Activated CD8-positive, alpha-beta memory T cell treated with anti-CD3 and anti-CD28 coated beads, Interleukin-2, amount 50 U/mL, for 4 hours (primary cell): Measurements from ENCODE around the gene ZNF70.

Experiments used
- DNase-seq: peaks from one replicate; pipeline ENCODE4 v3.0.0-alpha.2; 2020

ZNF70 gene

DNA sequence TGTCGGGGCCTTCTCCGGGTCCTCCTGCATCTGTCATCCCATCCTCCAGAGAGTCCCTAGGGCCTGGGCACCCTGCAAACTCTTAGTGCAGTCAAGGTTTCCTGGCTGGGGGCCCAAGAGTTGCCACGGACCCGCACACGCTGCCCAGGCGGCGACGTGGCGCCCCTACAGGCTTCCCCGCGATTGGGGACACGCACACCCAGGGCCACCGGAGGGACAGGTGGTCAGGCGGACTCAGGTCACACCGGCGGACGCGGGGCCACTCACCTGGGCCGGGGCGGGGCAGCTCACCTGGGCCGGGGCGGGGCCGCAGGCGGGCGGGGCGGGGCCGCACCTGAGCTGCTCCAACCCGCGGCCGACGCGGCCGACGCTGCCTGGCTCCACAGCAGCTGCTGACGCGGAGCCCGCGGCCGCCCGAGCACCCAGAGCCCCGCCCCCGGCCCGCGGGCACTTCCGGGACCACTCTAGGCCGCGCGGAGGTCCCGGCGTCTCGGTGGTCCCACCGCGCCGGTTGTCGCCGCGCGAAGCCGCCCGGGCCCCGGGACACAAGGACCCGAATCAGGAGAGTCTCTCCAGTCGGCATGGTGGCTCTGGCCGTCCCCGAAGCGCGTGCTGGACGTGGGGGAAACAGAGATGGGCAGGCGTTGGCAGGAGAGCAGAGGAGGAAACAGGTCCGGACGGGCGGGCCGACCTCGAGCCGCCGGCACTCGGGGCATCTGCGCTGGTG lies at the start of gene ZNF70:
Gene ZNF70, minus strand, starts transcription at position 399 of the 727 bp plus-strand sequence. CDS start 5,972 bp downstream, outside the sequence.
- DNase-seq: peak; percentile 88

DNA sequence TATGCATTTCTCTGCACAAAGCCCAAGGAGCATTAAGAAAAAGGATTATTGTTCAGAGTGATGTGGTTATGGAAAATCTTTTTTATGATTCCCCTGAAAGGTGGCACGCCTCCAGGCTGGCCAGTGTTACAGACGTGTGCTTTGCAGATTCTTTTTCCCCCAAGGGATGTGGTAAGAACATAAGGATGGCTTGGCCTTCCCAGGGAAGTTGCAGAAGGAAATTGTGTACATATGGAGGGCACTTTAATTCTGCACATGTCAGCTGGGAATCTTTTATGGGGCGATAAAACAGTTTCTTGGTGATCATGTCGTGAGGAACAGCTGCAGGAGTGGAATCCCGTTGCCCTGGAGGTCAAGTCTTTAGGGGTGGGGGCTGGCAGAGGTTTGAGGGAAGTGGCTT lies 45.5 kb upstream of the ZNF70 start:
- DNase-seq: no peak

DNA sequence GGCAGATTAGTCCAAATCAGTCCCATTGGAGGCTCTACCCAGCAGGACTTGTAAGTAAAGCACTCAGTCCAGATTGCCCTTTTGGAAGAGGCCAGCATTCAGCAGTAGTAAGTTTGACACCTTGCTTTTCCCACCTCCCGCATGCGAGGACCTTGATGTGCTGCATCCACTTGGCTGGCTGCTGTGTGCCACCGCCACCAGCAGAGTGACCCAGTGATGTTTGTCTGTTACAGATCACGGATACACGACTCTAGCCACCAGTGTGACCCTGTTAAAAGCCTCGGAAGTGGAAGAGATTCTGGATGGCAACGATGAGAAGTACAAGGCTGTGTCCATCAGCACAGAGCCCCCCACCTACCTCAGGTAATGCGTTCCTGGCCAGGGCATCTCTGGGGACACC lies 42.4 kb upstream of the ZNF70 start:
- DNase-seq: no peak

DNA sequence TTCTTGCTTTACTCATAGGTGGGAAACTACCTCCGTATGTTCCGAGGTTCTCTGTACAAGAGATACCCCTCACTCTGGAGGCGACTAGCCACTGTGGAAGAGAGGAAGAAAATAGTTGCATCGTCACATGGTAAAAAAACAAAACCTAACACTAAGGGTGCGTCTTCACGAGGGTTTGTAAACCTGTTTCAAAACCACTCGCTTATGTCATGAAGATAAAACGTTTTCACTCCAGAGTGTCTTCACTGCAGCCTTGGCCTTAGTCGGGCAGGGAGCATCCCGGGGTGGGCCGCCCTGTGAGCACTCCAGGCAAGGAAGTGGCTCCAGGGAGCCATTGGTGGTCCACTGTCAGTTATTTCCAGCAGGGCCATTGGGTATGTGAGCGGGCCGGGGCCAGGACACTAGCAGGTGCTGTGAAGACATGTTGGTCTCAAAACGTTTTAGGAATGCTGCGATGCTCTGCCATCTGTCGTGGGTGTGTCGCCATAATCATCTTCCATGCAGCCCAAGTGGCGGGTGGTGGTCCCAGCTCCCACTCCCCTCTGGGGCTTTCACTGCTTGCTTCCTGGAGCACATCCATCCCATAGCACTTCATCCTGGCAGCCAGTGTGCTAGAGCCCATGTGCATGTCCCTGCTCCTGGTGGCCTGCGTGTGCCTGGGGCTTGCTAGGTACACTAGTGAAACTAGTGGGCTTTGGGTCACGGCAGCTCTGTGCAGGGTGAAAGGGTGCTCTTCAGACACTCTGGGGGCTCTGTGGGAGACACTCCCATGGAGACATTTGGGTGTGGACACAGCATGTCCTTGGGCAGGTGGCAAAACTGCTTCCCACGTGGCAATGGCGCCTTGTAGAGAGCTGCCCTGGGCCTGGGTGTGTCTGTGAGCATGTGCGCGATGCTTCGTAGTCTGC lies 41.1 kb upstream of the ZNF70 start:
- no peak for DNase-seq

DNA sequence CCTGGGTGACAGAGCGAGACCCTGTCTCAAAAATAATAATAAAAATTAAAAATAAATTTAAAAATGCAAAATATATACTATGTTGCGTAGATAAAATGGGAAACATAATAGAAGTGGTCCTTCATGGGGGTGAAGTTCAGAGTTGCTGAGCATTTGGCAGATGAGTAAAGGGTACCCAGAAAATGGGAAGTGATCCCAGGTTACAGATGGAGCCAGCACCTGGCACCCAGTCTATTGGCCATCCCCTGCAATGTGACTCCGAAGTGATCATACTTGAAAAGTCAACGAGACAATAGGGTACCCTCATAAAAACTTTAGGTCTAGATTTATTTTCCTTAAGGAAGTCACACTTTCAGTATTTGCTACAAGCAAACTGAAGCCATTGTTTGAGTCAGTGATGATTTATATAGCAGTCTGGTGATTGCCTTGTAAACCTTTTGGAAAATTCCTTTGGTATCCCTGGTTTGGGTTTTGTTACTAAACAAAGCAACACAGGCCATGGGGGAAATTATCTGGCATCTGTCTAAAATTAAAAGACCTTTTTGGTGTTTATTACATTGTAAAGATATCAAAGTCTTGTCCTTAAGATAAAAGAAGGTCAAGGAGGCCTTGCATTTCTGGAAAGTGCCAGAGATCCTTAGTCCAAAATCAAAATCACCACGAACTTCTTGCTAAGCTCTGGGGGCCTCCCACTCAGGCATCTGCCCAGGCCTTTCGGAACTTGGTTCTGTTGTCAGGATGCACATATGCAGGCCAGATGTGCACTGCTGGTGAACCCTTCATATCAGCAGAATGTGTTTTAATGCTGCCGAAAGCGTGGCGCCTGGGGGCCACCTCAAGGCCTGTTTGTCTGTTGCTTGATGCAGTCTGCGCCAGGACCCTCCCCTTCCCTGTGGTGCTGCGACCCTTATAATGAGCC lies 40.2 kb upstream of the ZNF70 start:
- no peak for DNase-seq

DNA sequence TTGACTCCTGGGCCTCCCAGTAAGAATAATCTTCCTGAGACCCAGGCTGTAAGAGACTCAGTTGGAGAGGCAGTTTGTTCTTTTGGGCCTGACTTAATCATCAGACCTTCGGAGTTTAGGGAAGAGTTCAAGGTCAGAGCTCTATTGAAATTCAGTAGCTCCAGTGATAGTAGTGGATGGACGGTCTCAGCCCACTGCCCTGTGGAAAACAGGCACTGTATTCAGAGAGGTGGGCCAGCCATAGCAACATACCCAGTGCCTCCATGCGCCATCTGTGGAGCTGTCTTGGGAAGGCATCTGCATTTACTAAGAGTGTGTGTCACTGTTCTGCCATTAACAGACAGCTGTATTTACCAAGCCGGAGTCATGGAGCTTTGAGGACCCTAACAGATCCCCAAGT lies 38.7 kb upstream of the ZNF70 start:
- DNase-seq: no peak

DNA sequence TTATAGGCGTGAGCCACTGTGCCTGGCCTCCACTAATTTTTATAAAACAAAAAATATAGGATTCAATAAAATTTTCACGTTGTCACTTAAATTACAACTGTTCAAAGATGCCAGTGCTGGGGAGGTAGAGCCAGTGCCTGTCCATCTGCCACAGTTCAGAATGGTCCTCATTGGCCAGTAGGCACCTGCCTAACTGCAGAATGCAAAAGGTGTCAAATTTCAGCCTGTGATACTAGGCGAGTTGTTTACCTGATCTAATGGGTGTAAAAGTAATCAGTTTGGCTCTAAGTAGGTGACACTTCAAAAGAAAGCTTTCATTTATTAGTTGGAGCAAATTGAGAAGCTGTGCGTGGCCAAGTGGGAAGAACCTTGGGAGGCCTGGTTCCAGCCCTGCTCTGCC lies 38.2 kb upstream of the ZNF70 start:
- no peak for DNase-seq

DNA sequence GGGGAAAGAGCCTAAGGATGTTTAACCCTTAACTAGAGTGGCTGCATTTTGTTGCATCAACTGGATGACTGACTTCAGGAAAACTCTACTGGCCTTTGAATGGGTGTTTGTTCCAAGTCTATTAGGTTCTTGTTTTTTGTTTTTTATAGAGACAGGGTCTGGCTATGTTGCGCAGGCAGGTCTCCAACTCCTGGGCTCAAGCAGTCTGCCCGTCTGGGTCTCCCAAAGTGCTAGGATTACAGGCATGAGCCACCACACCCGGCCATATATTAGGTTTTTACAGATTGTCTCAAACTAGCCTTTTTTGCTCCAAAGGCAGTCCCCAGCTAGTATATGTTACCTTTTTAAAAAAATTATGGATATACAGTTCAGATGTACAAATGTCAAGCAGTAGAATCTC lies 37.0 kb upstream of the ZNF70 start:
- DNase-seq: no peak

DNA sequence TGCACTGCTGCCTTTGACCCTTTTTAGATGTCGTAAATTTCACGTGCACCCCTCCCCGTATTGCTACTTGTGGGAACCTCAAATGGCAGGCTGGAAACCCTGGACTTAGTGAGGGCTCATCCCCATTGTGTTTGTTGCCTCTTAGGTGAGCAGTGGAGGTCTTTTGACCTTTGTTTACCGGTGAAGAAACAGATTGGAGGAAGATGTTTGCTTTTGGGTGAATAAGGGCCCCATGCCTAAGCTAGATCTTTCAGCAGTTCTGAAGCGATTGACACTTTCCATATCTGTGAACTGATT lies 36.6 kb upstream of the ZNF70 start:
- no peak for DNase-seq

DNA sequence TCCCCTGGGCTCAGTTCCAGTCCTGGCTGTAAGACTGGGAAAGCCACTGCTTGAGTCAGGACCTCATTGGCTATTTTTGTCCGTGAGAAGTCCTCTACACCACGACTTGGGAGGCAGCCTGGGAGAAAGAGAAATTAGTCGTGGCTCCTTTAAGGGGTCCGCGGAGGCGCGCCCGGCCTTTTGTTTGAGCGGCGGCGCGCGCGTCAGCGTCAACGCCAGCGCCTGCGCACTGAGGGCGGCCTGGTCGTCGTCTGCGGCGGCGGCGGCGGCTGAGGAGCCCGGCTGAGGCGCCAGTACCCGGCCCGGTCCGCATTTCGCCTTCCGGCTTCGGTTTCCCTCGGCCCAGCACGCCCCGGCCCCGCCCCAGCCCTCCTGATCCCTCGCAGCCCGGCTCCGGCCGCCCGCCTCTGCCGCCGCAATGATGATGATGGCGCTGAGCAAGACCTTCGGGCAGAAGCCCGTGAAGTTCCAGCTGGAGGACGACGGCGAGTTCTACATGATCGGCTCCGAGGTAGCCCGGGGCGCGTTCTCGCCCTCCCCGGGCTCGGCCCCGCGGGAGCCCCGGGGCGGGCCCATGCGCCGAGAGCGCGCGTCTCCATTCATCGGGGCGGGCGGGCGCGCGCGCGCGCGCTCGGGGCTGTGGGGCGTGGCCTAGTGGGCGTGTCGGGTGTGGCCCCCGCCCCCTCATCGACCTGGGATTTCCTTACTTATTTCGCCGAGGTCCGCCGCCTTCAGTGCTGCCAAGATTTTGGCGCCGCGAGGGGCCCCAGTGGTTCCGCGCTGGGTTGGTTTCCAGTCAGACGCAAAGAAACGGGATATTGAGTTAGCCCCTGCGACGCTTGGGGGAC lies 36.1 kb upstream of the ZNF70 start, which contains the start of gene SMARCB1:
Gene SMARCB1, plus strand, starts transcription at position 215 of the 848 bp plus-strand sequence. Its CDS starts 204 bp downstream, at position 419.
- peak; percentile 89 for DNase-seq

DNA sequence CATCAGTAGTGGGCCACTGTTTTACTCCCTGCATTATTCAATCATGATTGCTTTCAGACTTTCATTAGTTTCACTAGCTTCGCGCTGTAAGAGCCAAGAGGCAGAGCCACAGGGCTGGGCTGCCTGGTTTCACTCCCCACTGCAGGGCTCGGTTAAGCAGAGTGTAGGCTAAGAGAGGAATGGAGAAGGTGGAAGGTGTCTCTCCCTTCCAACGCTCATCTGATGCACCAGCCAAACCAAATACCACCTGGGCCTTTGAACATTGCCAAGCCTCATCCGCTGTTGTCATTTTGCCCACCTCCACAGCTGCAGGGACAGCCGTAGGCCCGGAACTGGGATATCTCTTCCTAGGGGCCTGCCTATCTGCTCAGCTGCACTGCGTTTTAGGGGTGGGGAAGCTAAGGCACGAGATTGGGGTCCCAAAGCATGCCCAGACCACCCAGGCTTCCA lies 35.4 kb upstream of the ZNF70 start:
- DNase-seq: no peak

DNA sequence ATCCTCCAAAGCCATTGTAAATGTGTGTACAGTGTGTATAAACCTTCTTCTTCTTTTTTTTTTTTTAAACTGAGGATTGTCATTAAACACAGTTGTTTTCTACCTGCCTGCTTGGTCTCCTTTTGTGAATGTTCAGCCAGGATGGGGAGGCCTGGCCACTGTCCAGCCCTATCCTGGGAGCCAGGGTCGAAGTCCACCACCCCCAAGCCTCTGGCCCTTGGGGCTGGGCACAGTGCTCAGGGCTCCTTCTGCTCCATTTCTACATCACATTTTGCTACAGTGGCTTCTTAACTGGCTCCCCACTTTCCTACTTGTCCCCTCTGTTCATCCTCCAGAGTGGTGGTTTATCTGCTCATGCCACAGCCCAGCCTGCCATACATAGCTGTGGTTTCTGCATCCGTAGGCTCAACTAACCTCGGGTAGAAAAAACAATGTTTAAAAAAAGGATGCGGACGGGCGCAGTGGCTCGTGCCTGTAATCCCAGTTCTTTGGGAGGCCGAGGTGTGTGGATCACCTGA lies 33.4 kb upstream of the ZNF70 start:
- no peak for DNase-seq

DNA sequence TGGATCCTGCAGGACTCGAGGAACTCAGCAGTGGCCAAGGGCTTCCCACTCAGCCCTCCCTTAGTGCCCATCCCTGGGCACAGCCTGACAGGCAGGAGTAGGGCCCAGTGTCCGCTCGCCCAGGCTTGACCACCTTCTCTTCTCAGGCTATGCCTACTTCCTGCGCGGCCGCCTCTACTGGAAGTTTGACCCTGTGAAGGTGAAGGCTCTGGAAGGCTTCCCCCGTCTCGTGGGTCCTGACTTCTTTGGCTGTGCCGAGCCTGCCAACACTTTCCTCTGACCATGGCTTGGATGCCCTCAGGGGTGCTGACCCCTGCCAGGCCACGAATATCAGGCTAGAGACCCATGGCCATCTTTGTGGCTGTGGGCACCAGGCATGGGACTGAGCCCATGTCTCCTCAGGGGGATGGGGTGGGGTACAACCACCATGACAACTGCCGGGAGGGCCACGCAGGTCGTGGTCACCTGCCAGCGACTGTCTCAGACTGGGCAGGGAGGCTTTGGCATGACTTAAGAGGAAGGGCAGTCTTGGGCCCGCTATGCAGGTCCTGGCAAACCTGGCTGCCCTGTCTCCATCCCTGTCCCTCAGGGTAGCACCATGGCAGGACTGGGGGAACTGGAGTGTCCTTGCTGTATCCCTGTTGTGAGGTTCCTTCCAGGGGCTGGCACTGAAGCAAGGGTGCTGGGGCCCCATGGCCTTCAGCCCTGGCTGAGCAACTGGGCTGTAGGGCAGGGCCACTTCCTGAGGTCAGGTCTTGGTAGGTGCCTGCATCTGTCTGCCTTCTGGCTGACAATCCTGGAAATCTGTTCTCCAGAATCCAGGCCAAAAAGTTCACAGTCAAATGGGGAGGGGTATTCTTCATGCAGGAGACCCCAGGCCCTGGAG lies 32.6 kb upstream of the ZNF70 start:
- DNase-seq: no peak

DNA sequence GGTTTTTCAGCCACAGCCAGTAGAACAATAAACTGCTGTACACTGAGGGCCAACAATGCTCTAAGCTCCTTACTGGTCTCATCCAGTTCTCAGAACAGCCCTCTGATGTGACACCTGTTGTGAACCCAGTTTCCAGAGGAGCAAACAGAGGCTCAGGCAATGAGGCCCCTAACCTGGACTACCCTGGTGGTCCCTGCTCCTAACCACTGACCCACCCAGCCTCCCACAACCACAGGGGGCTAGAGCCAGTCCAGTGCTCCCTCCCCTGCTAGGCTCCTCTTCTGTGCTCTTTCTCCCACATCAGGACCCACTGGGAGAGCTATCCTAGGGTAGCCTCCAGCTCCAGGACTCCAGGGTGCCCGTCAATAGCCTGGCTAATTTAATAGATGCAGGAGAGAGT lies 31.8 kb upstream of the ZNF70 start:
- DNase-seq: no peak

DNA sequence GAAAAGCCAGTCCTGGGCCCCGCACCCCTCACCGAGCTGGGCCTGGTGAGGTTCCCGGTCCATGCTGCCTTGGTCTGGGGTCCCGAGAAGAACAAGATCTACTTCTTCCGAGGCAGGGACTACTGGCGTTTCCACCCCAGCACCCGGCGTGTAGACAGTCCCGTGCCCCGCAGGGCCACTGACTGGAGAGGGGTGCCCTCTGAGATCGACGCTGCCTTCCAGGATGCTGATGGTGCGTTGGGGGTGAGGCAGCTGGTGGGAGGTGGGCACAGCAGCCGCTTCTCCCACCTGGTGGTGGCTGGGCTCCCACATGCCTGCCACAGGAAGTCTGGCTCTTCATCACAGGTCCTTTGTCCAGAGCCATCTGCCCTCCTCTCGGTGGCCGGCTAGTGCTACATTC lies 31.3 kb upstream of the ZNF70 start:
- no peak for DNase-seq

DNA sequence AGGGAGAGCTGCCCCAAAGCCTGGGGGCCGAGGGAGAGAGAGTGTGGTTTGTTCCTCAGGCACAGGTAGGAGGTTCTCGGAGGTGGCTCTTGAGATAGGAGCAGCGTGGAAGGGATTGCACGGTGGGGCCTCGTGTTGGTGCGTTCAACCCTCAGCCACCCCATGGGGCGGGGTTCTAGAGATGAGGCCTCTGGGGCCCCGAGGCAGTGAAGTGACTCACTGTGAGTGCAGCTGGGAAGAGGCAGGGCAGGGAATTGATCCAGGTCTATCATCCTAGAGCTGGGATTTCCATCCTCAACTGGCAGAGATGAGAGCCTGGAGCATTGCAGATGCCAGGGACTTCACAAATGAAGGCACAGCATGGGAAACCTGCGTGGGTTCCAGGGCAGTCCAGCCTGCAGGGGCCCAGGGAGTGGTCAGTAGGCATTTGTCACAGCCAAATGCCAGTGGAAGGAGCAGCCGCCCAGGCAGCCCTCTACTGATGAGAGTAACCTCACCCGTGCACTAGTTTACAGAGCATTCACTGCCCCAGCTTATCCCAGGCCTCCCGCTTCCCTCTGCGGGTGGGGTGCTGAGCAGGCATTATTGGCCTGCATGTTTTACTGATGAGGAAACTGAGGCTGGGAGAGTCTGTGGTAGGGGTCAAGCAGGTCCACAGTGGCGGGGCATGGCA lies 30.7 kb upstream of the ZNF70 start:
- DNase-seq: no peak

DNA sequence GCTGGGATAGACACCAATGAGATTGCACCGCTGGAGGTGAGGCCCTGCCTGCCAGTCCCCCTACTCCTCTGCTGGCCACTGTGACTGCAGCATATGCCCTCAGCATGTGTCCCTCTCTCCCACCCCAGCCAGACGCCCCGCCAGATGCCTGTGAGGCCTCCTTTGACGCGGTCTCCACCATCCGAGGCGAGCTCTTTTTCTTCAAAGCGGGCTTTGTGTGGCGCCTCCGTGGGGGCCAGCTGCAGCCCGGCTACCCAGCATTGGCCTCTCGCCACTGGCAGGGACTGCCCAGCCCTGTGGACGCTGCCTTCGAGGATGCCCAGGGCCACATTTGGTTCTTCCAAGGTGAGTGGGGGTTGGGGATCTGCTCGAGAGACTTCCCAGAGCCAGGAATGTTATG lies 30.2 kb upstream of the ZNF70 start:
- no peak for DNase-seq

DNA sequence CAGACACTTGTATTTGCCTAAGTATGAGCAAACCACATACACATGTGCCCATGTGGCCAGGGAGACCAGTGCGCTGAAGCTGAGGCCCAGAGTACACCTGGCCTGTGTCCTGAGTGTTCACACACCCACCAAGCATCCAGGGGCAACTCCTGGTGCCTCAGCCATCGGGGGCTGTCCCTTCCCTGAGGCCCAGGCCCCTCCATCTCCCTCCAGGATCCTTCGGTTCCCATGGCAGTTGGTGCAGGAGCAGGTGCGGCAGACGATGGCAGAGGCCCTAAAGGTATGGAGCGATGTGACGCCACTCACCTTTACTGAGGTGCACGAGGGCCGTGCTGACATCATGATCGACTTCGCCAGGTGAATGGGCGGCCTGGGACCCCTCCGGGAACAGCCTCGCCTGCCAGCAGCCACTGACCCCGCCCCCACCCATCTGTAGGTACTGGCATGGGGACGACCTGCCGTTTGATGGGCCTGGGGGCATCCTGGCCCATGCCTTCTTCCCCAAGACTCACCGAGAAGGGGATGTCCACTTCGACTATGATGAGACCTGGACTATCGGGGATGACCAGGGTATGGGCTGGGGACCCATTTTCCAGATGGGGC lies 29.3 kb upstream of the ZNF70 start:
- DNase-seq: no peak

DNA sequence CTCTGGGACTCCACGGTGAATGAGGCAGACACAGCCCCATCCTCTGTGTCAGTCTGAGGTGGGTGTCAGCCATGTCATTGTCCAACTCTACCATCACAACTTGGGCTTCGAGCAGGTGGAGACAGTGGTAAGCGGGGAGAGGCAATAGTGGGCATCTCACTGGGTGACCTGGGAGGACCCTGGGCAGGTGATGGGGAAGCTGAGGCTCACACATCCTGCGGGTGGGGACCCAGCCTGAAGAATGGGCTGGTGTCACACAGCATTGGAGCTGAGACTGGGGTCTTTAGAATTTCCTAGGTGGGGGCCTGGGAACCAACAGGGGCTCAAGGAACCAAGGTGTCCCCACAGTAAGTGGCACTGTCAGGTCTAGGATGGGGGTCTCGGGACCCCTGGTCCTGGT lies 28.8 kb upstream of the ZNF70 start:
- DNase-seq: no peak

DNA sequence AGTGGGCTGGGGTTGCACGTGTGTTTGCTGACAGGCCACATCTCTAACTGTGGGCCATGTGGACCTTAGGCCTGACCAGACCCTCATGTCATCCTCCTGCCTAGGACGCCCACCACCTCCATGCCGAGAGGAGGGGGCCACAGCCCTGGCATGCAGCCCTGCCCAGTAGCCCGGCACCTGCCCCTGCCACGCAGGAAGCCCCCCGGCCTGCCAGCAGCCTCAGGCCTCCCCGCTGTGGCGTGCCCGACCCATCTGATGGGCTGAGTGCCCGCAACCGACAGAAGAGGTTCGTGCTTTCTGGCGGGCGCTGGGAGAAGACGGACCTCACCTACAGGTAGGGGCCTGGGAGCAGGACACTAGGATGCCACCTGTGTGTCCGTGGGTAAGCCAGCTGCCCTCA lies 28.2 kb upstream of the ZNF70 start:
- DNase-seq: no peak
